Endothelial cell of umbilical vein (primary cell): Measurements from ENCODE around the gene ELMOD2. TPM values are rescaled to one million over a fixed set of nuclear protein-coding genes. Genes with fewer than 3 reads are reported as not detected.

Source experiments
- Bru-seq: library from RNA; stranded (reverse); fragments of 400-500 nt; gene quantifications from one replicate; lab custom pipeline; 2021; lab: Mats Ljungman, UMichigan
- BruChase-seq, 2 experiments: library from RNA; stranded (reverse); fragments of 400-500 nt; gene quantifications; one replicate each; lab custom pipeline; 2021; lab: Mats Ljungman, UMichigan
- BruUV-seq: library from RNA; stranded (reverse); fragments of 400-500 nt; replicated peaks from 2 replicates; lab custom pipeline; 2021; lab: Mats Ljungman, UMichigan
- CTCF ChIA-PET: fragments of 300-600, 350-600 bp; sonication (Branson Sonifier 250); formaldehyde crosslinking; loops from one replicate; lab custom pipeline; 2021; ENCODE audit warnings: antibody characterized with exemption, inconsistent platforms; lab: Charles Lee
- POLR2A ChIA-PET: fragments of 300-600, 350-600 bp; sonication (Branson Sonifier 250); formaldehyde crosslinking; loops from one replicate; lab custom pipeline; 2021; ENCODE audit warnings: antibody characterized with exemption, inconsistent platforms; lab: Charles Lee
- DNase-seq: peaks from one replicate; pipeline ENCODE4 v3.0.0-alpha.2; 2011; ENCODE audit warnings: low read depth, low spot score
- FAIRE-seq: peaks from 2 replicates; lab custom pipeline; 2011; peaks lifted over from hg19 to GRCh38; lab: Jason Lieb, UNC
- H2AFZ ChIP-seq: 2 replicates; pipeline ENCODE4 v1.6.0; 2012; ENCODE audit warnings: low read depth, low read length, control low read depth, inconsistent platforms
- H3K27ac ChIP-seq: 2 replicates; pipeline ENCODE4 v1.5.1; 2011; ENCODE audit warnings: low read depth, mild to moderate bottlenecking, control low read depth, low read length, moderate library complexity; ENCODE audit not compliant: insufficient read depth
- H3K27me3 ChIP-seq, 2 experiments: 2 replicates each; pipeline versions ENCODE4 v1.6.0 to v1.6.1; 2011; ENCODE audit warnings: low read length in 2 of 2, mixed read lengths in 1 of 2; ENCODE audit not compliant: control insufficient read depth in 2 of 2, insufficient read depth in 2 of 2
- H3K36me3 ChIP-seq, 2 experiments: 2 replicates in 1 of 2; 3 replicates in 1 of 2; pipeline ENCODE4 v1.5.1; 2011; ENCODE audit warnings: low read length in 2 of 2, mild to moderate bottlenecking in 1 of 2, moderate library complexity in 1 of 2; ENCODE audit not compliant: control insufficient read depth in 2 of 2, insufficient read depth in 2 of 2; ENCODE audit errors: extremely low read depth in 1 of 2
- H3K4me1 ChIP-seq: 3 replicates; pipeline ENCODE4 v1.5.1; 2011; ENCODE audit warnings: mild to moderate bottlenecking, low read length; ENCODE audit not compliant: control insufficient read depth, insufficient read depth; ENCODE audit errors: extremely low read depth
- H3K4me2 ChIP-seq: 2 replicates; pipeline ENCODE4 v1.6.1; 2011; ENCODE audit warnings: low read length, control low read depth, mixed read lengths; ENCODE audit not compliant: insufficient read depth
- H3K4me3 ChIP-seq, 3 experiments: fragments of 200-600 bp in 1 of 3; sonication (generic), shearing (Covaris generic) in 1 of 3; replicated peaks in 1 of 3; 2 replicates each; pipeline ENCODE4 v1.5.1; 2011 to 2016; ENCODE audit warnings: control low read depth in 3 of 3, low read length in 3 of 3, mild to moderate bottlenecking in 2 of 3, inconsistent platforms in 1 of 3, low read depth in 1 of 3, moderate library complexity in 1 of 3; ENCODE audit not compliant: insufficient read depth in 1 of 3
- H3K79me2 ChIP-seq: 2 replicates; pipeline ENCODE4 v1.6.0; 2012; ENCODE audit warnings: low read length, inconsistent platforms; ENCODE audit not compliant: control insufficient read depth, insufficient read depth
- H3K9ac ChIP-seq: replicated peaks from 2 replicates; pipeline ENCODE3; 2011; ENCODE audit warnings: low read length, control low read depth; ENCODE audit not compliant: insufficient read depth; ENCODE audit errors: extremely low read depth
- H3K9me1 ChIP-seq: replicated peaks from 3 replicates; pipeline ENCODE4 v1.6.0; 2011; ENCODE audit warnings: mild to moderate bottlenecking, low read length; ENCODE audit not compliant: control insufficient read depth, insufficient read depth; ENCODE audit errors: extremely low read depth
- H3K9me3 ChIP-seq: replicated peaks from 2 replicates; pipeline ENCODE4 v1.5.1; 2012; ENCODE audit warnings: low read length, inconsistent platforms; ENCODE audit not compliant: control insufficient read depth, insufficient read depth
- H4K20me1 ChIP-seq: replicated peaks from 2 replicates; pipeline ENCODE3; 2011; ENCODE audit warnings: mild to moderate bottlenecking, low read length; ENCODE audit not compliant: control insufficient read depth, insufficient read depth; ENCODE audit errors: extremely low read depth
- EZH2 ChIP-seq: IDR thresholded peaks from 2 replicates; pipeline ENCODE4 v1.6.1; 2012; ENCODE audit warnings: borderline replicate concordance, low read depth, mild to moderate bottlenecking, moderate library complexity, low read length, inconsistent platforms; ENCODE audit not compliant: severe bottlenecking
- FOS ChIP-seq: IDR thresholded peaks from 2 replicates; pipeline ENCODE4 v1.6.1; 2011; ENCODE audit warnings: mild to moderate bottlenecking, low read length, moderate library complexity, borderline replicate concordance; ENCODE audit not compliant: insufficient read depth
- GATA2 ChIP-seq: IDR thresholded peaks from 2 replicates; pipeline ENCODE4 v1.7.0; 2011; ENCODE audit warnings: low read depth, mild to moderate bottlenecking, moderate library complexity, mixed read lengths, low read length; ENCODE audit not compliant: insufficient read length, insufficient read depth
- JUN ChIP-seq: IDR thresholded peaks from 2 replicates; pipeline ENCODE4 v1.6.1; 2011; ENCODE audit warnings: borderline replicate concordance, low read depth; ENCODE audit not compliant: insufficient read length, insufficient read depth
- MYC ChIP-seq: IDR thresholded peaks from one replicate; pipeline ENCODE4 v1.6.1; 2011; ENCODE audit warnings: mild to moderate bottlenecking, low read depth, low read length
- POLR2A ChIP-seq: IDR thresholded peaks from 2 replicates; pipeline ENCODE4 v1.6.1; 2012; ENCODE audit warnings: low read depth, mild to moderate bottlenecking, control low read depth, low read length
- POLR2AphosphoS5 ChIP-seq: IDR thresholded peaks from 2 replicates; pipeline ENCODE4 v1.6.1; 2012; ENCODE audit warnings: low read depth, mild to moderate bottlenecking, control low read depth, low read length, moderate library complexity; ENCODE audit not compliant: insufficient read depth
- dilution Hi-C: fragments of 300-500 bp; cut with MboI; formaldehyde crosslinking; loops from one replicate; pipeline ENCODE4 v1.15.0; 2019; ENCODE audit warnings: low sequenced_read_pairs; ENCODE audit not compliant: extremely low pct_ligation_motif_present
- intact Hi-C: fragments of 100-400 bp; cut with micrococcal nuclease; formaldehyde crosslinking; loops from one replicate; pipeline ENCODE4 v1.10.0; 2022
- long read RNA-seq: library from polyadenylated mRNA; stranded (forward); transcript quantifications from one replicate; pipeline ENCODE4 v2.0.0, GENCODE V29; 2021
- polyA minus RNA-seq, 3 experiments: library from RNA; depleted of rRNA, polyadenylated mRNA; stranded (reverse); fragments of >200 nt; gene quantifications; 1 replicate in 1 of 3; 2 replicates in 2 of 3; pipeline ENCODE4 v1.2.3, GENCODE V29; 2011
- polyA plus RNA-seq, 4 experiments: library from polyadenylated mRNA; depleted of rRNA in 3 of 4; stranded (reverse) in 3 of 4; unstranded in 1 of 4; fragments of >200 nt; gene quantifications; 2 replicates each; pipeline versions ENCODE4 v1.2.1 to v1.2.3, GENCODE V29; 2011 to 2012; ENCODE audit warnings: missing spikeins in 1 of 4
- total RNA-seq: library from RNA; stranded (reverse); gene quantifications from 2 replicates; pipeline ENCODE4 v1.2.3, GENCODE V29; 2021
- TF ChIP-seq, protein P1 (sequence below): IDR thresholded peaks from 2 replicates; pipeline ENCODE4 v1.6.1; 2011; ENCODE audit not compliant: insufficient read depth, insufficient read length
- TF ChIP-seq, protein P2 (sequence below), 2 donors: IDR thresholded peaks; 1 replicate in 1 of 2; 2 replicates in 1 of 2; pipeline ENCODE4 v1.5.1; 2011; ENCODE audit warnings: low read length in 2 of 2, mild to moderate bottlenecking in 2 of 2, moderate library complexity in 2 of 2, control low read depth in 1 of 2, inconsistent platforms in 1 of 2, low read depth in 1 of 2; ENCODE audit not compliant: insufficient read depth in 1 of 2; ENCODE audit errors: extremely low read depth in 1 of 2

The ELMOD2 gene, protein sequence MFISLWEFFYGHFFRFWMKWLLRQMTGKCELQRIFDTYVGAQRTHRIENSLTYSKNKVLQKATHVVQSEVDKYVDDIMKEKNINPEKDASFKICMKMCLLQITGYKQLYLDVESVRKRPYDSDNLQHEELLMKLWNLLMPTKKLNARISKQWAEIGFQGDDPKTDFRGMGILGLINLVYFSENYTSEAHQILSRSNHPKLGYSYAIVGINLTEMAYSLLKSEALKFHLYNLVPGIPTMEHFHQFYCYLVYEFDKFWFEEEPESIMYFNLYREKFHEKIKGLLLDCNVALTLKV
- total RNA-seq (20.5 and 23.6 TPM in 2 replicates), polyA plus RNA-seq (2.6 and 5.0 TPM in 2 replicates), polyA minus RNA-seq (7.2 and 8.9 TPM in 2 replicates), Bru-seq, nascent RNA (percentile 81 among the genes with signal in this experiment), BruChase-seq, experiment 1, labeled RNA remaining after a 6-hour chase (percentile 74 among the genes with signal in this experiment), BruChase-seq, experiment 2, labeled RNA remaining after a 2-hour chase (percentile 86 among the genes with signal in this experiment)
- polyA plus RNA-seq (2011; cell fraction: cytosol; rRNA removed) = 5.2 and 5.4 TPM in 2 replicates
- polyA plus RNA-seq (2011; cell fraction: nucleus; rRNA removed) = 7.9 and 8.7 TPM in 2 replicates
- polyA plus RNA-seq (2012) = 5.9 and 10.6 TPM in 2 replicates
- polyA minus RNA-seq (2011; cell fraction: cytosol; rRNA and poly(A)+ RNA removed) = 3.5 TPM
- 14.6 and 23.3 TPM in 2 replicates for polyA minus RNA-seq (2011; cell fraction: nucleus; rRNA and poly(A)+ RNA removed)
- long read RNA-seq, full-length matches to known transcripts = 36 of 58 reads
- long read RNA-seq, partial matches to known transcripts = 17 of 58 reads
- long read RNA-seq, other reads (novel, unspliced or antisense) = 5 of 58 reads

DNA sequence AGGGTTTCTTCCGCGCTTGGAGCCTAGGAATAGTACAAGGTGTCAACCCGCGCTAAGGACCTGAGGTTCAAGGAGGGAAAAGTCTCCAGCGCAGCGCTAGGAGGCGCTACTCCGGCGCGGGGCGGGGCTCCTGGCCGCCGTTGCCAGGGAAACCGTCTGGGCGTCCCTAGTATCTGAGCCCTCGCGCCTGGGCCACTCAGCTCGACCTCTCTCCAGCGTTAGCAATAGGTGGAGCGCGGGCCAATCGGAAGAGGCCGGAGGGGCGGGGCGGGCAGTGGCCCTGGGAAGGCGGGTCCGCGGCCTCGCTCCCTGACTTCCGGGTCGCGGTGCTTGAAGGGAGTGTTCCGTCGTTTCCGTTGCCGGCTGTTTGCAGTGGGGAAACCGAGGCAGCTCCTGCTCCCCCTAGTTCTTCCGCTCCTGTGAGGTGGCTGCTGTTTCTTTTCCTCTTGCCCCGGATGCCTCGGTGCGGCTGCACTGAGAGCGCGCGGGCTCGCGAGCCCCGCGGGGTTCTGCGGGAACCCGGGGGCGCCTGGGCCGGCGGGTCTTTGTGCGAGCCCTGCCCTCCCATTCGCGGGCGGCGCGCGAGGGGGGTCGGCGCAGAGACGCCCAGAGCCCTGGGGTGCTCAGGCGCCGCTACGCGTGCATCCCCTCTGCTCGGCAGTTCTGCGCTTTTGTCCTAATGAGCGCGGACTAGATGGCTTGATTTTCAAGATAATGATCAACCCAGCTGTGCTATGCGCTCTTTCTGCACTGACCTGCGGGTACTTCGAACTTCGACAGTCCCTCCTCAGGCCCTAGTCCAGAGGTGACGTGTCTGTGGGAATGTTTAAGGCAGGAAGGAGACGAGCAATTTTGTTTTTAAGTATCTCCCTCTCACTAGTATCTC, at the start of gene ELMOD2:
TSS of gene ELMOD2 (plus strand) at position 312 of the 886 bp plus-strand sequence. CDS start 1,261 bp downstream, outside the sequence.
- no peaks in the 10 kb centered on the region for H3K9me3 ChIP-seq
- H4K20me1 ChIP-seq = no peaks in the 10 kb centered on the region
- peaks cover 14% of the 10 kb centered on the region for H3K4me1 ChIP-seq
- POLR2A ChIA-PET = interaction anchor here (1.1 to 1.2 kb wide), 2 partner anchors 9 to 151 kb away, joined by 3 to 4 read pairs; partner anchors contain the start of gene SCOC
- H3K4me2 ChIP-seq = peak within 1 kb of the TSS; percentile 88
- CTCF ChIA-PET = interaction anchor here (0.6 to 1.9 kb wide), 19 partner anchors 9 to 825 kb away, joined by 3 to 11 read pairs (median 4); partner anchors contain the start of gene CLGN
- dilution Hi-C loops = no loop called here
- peak within 1 kb of the TSS; percentile 83 for H3K9ac ChIP-seq
- intact Hi-C loops = loop anchor here (1.0 to 2.0 kb wide), 6 partner anchors 87 to 609 kb away; partner anchors contain the start of genes CLGN, RNF150, SCOC and TBC1D9
- no peaks in the 10 kb centered on the region for H3K9me1 ChIP-seq
- TF ChIP-seq, protein P1, sequence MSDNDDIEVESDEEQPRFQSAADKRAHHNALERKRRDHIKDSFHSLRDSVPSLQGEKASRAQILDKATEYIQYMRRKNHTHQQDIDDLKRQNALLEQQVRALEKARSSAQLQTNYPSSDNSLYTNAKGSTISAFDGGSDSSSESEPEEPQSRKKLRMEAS = peak; percentile 65
- TF ChIP-seq, protein P2, sequence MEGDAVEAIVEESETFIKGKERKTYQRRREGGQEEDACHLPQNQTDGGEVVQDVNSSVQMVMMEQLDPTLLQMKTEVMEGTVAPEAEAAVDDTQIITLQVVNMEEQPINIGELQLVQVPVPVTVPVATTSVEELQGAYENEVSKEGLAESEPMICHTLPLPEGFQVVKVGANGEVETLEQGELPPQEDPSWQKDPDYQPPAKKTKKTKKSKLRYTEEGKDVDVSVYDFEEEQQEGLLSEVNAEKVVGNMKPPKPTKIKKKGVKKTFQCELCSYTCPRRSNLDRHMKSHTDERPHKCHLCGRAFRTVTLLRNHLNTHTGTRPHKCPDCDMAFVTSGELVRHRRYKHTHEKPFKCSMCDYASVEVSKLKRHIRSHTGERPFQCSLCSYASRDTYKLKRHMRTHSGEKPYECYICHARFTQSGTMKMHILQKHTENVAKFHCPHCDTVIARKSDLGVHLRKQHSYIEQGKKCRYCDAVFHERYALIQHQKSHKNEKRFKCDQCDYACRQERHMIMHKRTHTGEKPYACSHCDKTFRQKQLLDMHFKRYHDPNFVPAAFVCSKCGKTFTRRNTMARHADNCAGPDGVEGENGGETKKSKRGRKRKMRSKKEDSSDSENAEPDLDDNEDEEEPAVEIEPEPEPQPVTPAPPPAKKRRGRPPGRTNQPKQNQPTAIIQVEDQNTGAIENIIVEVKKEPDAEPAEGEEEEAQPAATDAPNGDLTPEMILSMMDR (IDR thresholded peaks at IDR 0.05; ENCODE audit: extremely low read depth in 1 of 2, insufficient read depth in 1 of 2, low read depth in 1 of 2, low read length in 2 of 2) = peak; percentile 97 to 99
- peak; percentile 80 for TF ChIP-seq POLR2A
- peak; percentile 88 for TF ChIP-seq POLR2AphosphoS5
- no peak for TF ChIP-seq FOS
- no peak for TF ChIP-seq EZH2
- no peak for TF ChIP-seq JUN
- no peak for TF ChIP-seq MYC
- TF ChIP-seq GATA2 = peak; percentile 85
- TSS peak; percentile 61 for BruUV-seq
- peak; percentile 97 for DNase-seq
- peak within 1 kb of the TSS; percentile 21 for H3K27ac ChIP-seq
- H3K4me3 ChIP-seq = peak within 1 kb of the TSS; percentile 38 to 87 (median 83)
- H3K36me3 ChIP-seq = no peaks in the 10 kb centered on the region
- H3K79me2 ChIP-seq = no peaks in the 10 kb centered on the region
- peak within 1 kb of the TSS; percentile 79 for H2AFZ ChIP-seq
- FAIRE-seq = peak; percentile 94
- peaks cover 0 to 2% of the 10 kb centered on the region in 2 experiments for H3K27me3 ChIP-seq
